MM.1S (cell line): Measurements from ENCODE around the gene TOMT.
A peak's percentile ranks its signal among the peaks of the same experiment; 100 is the strongest.

Experiments
- DNase-seq: peaks from one replicate; pipeline ENCODE4 v3.0.0-alpha.2; 2015
- H2AFZ ChIP-seq: fragments of 300-600 bp; sonication (generic); 2 replicates; pipeline ENCODE4 v1.6.0; 2016; ENCODE audit warnings: antibody characterized with exemption, low read length
- H3F3A ChIP-seq: fragments of 300-600 bp; sonication (generic); 2 replicates; pipeline ENCODE4 v1.6.1; 2016; ENCODE audit warnings: mild to moderate bottlenecking, antibody characterized with exemption, low read length, moderate library complexity, mixed read lengths; ENCODE audit not compliant: insufficient read depth
- H3K27ac ChIP-seq: fragments of 300-600 bp; sonication (generic); 2 replicates; pipeline ENCODE4 v1.5.1; 2016; ENCODE audit warnings: mild to moderate bottlenecking, low read length
- H3K27me3 ChIP-seq: fragments of 300-600 bp; sonication (generic); replicated peaks from 2 replicates; pipeline ENCODE4 v1.6.0; 2016; ENCODE audit warnings: low read length; ENCODE audit not compliant: insufficient read depth
- H3K36me3 ChIP-seq: fragments of 300-600 bp; sonication (generic); replicated peaks from 2 replicates; pipeline ENCODE4 v1.6.1; 2016; ENCODE audit warnings: mild to moderate bottlenecking, low read length, mixed read lengths; ENCODE audit not compliant: insufficient read depth
- H3K4me1 ChIP-seq: fragments of 300-600 bp; sonication (generic); 2 replicates; pipeline ENCODE4 v1.6.1; 2016; ENCODE audit warnings: low read length, mixed read lengths
- H3K4me2 ChIP-seq: fragments of 300-600 bp; sonication (generic); 2 replicates; pipeline ENCODE4 v1.6.0; 2016; ENCODE audit warnings: low read depth, low read length
- H3K4me3 ChIP-seq: fragments of 300-600 bp; sonication (generic); 2 replicates; pipeline ENCODE4 v1.5.1; 2016; ENCODE audit warnings: low read length, mixed read lengths
- H3K79me2 ChIP-seq: fragments of 300-600 bp; sonication (generic); 2 replicates; pipeline ENCODE4 v1.6.1; 2016; ENCODE audit warnings: mixed run types, low read length, mixed read lengths
- H3K9ac ChIP-seq: fragments of 300-600 bp; sonication (generic); 2 replicates; pipeline ENCODE4 v1.6.1; 2016; ENCODE audit warnings: low read length, mixed read lengths
- H3K9me2 ChIP-seq: fragments of 300-600 bp; sonication (generic); replicated peaks from 2 replicates; pipeline ENCODE4 v1.6.1; 2016; ENCODE audit warnings: mild to moderate bottlenecking, low read length, mixed read lengths; ENCODE audit not compliant: insufficient read depth
- H3K9me3 ChIP-seq: fragments of 300-600 bp; sonication (generic); replicated peaks from 2 replicates; pipeline ENCODE4 v1.6.1; 2016; ENCODE audit warnings: mild to moderate bottlenecking, low read length, mixed read lengths; ENCODE audit not compliant: insufficient read depth
- H4K20me1 ChIP-seq: fragments of 300-600 bp; sonication (generic); 2 replicates; pipeline ENCODE4 v1.6.1; 2016; ENCODE audit warnings: mild to moderate bottlenecking, low read length, moderate library complexity, mixed read lengths; ENCODE audit not compliant: insufficient read depth
- CTCF ChIP-seq: fragments of 300-600 bp; sonication (generic); IDR thresholded peaks from 2 replicates; pipeline ENCODE4 v1.5.1; 2016; ENCODE audit warnings: antibody characterized with exemption, low read length, mixed read lengths
- EZH2 ChIP-seq: fragments of 300-600 bp; sonication (generic); optimal IDR thresholded peaks from 2 replicates; pipeline ENCODE3; 2017; ENCODE audit warnings: low read depth, mild to moderate bottlenecking, antibody characterized with exemption, low read length, mixed read lengths
- EZH2phosphoT487 ChIP-seq: fragments of 300-600 bp; sonication (generic); IDR thresholded peaks from 2 replicates; pipeline ENCODE4 v1.6.1; 2018; ENCODE audit warnings: antibody characterized with exemption, low read length

The TOMT gene

GRCh38 chr11:72088076-72088808 lies 17.5 kb upstream of the TOMT start:
- no peak for TF ChIP-seq CTCF
- TF ChIP-seq EZH2 = no peak
- TF ChIP-seq EZH2phosphoT487 = no peak
- Histone ChIP-seq H3K36me3 (no peaks in the 10 kb centered on the region), H3K4me1 (no peaks in the 10 kb centered on the region), H3K9me3 (no peaks in the 10 kb centered on the region), H3K79me2 (no peaks in the 10 kb centered on the region), H3K9ac (no peak overlapping the region), H4K20me1 (no peaks in the 10 kb centered on the region), H3K9me2 (no peaks in the 10 kb centered on the region), H3K4me2 (no peak overlapping the region), H3F3A (no peaks in the 10 kb centered on the region), H3K27me3 (no peaks in the 10 kb centered on the region), H2AFZ (no peak overlapping the region), H3K4me3 (no peak overlapping the region), H3K27ac (no peak overlapping the region)
- DNase-seq = no peak

GRCh38 chr11:72091292-72091691 lies 14.4 kb upstream of the TOMT start:
- no peaks in the 10 kb centered on the region for H3K79me2 ChIP-seq
- H3K27ac ChIP-seq = no peak overlapping the region
- H3K4me1 ChIP-seq = no peaks in the 10 kb centered on the region
- no peaks in the 10 kb centered on the region for H3K9me2 ChIP-seq
- no peaks in the 10 kb centered on the region for H3K27me3 ChIP-seq
- peak; percentile 28 for DNase-seq
- H3K9ac ChIP-seq = no peak overlapping the region
- no peak overlapping the region for H3K4me2 ChIP-seq
- H3F3A ChIP-seq = no peaks in the 10 kb centered on the region
- H3K36me3 ChIP-seq = no peaks in the 10 kb centered on the region
- H3K9me3 ChIP-seq = no peaks in the 10 kb centered on the region
- H2AFZ ChIP-seq = no peak overlapping the region
- H4K20me1 ChIP-seq = no peaks in the 10 kb centered on the region
- TF ChIP-seq EZH2phosphoT487 (no peak), CTCF (peak; percentile 84), EZH2 (no peak)
- no peak overlapping the region for H3K4me3 ChIP-seq

- H3K9me3 ChIP-seq = no peaks in the 10 kb centered on the region
- no peaks in the 10 kb centered on the region for H3K9me2 ChIP-seq
- TF ChIP-seq CTCF (no peak), EZH2phosphoT487 (no peak), EZH2 (no peak)
- peaks cover under 1% of the 10 kb centered on the region; the same call in 1 of the 2 replicates for H3F3A ChIP-seq
- no peaks in the 10 kb centered on the region for H4K20me1 ChIP-seq
- H3K79me2 ChIP-seq = peaks cover 38% of the 10 kb centered on the region
- H3K4me2 ChIP-seq = no peak overlapping the region
- no peaks in the 10 kb centered on the region for H3K36me3 ChIP-seq
- no peaks in the 10 kb centered on the region for H3K27me3 ChIP-seq
- DNase-seq = no peak
- H3K9ac ChIP-seq = no peak overlapping the region
- no peak overlapping the region for H2AFZ ChIP-seq
- H3K4me3 ChIP-seq = no peak overlapping the region
- H3K4me1 ChIP-seq = peaks cover 11% of the 10 kb centered on the region
- H3K27ac ChIP-seq = no peak overlapping the region
Observed at GRCh38 chr11:72098741-72099140, 7.0 kb upstream of the TOMT start.
